ENCODE data around the gene TXLNG.

TXLNG gene

DNA sequence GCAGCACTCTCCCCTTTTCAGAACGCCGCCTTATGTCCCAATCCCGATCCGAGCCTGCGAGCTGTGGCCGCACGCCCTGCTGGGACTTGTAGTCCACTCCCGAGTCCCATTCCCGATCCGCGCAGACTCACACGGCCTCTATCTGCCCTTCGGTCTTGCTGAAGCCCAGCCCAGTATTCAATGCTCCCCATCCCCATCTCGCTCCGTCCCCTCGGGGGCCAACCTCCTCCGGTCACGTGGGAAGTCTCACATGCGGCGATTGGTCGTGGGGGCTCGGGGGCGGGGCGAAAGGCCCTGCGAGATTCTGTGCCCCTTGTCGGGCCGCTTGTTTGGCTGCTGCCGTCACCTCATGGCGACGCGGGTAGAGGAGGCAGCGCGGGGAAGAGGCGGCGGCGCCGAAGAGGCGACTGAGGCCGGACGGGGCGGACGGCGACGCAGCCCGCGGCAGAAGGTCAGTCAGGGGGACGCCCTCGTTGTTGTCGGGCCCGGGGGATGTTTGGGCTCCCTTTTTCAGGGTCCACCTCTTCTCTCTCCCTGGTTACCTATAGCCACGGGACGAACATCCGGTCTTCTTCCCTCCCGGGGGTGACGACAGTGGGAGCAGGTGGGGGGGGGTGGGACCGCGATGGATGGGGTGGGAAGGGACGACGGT, at the start of gene TXLNG:
Gene TXLNG (plus strand): TSS at position 328 of the 652 bp plus-strand sequence. CDS start 22 bp downstream, at position 350.
- TF ChIP-seq GATA3 (IDR thresholded peaks at IDR 0.05; ENCODE audit: low read depth, low read length) (no peak), GATA2 (IDR thresholded peaks at IDR 0.05; ENCODE audit: low read depth, low read length) (no peak)

DNA sequence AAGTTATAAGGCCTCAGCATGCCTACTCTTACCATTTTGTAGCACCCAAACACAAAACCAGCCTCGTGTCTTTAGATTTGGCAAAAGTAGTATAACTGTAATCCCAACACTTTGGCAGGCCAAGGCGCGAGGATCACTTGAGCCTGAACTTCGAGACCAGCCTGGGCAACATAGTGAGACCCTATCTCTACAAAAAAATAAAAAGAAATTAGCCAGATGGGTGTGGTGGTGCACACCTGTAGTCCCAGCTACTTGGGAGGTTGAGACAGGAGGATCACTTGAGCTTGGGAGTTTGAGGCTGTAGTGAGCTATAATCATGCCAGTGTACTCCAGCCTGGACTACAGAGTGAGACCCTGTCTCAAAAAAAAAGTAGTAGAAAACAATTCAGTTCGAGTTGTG, 49.2 kb upstream of the TXLNG start:
- TF ChIP-seq GATA2 (IDR thresholded peaks at IDR 0.05; ENCODE audit: low read depth, low read length) (no peak), GATA3 (IDR thresholded peaks at IDR 0.05; ENCODE audit: low read depth, low read length) (no peak)

DNA sequence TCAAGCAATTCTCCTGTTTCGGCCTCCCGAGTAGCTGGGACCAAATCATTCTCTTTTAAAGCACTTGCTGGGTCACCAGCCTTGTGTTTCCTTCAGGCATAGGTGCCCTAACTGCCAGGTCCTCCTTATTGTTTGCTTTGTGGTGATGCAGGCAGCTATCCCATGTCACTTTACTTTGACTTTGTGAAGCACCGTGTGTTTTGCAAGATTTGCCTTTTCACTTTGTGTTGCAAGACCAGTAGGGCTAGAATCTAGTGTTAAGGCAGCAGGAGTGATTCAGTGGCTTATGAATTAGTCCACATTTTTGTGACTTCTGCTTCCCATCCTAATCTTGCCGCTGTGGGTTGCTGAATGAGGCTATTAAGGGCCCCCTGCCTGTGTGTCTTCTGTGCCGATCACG, 46.7 kb upstream of the TXLNG start:
- TF ChIP-seq GATA2 (IDR thresholded peaks at IDR 0.05; ENCODE audit: low read depth, low read length): no peak
- TF ChIP-seq GATA3 (IDR thresholded peaks at IDR 0.05; ENCODE audit: low read depth, low read length): no peak

DNA sequence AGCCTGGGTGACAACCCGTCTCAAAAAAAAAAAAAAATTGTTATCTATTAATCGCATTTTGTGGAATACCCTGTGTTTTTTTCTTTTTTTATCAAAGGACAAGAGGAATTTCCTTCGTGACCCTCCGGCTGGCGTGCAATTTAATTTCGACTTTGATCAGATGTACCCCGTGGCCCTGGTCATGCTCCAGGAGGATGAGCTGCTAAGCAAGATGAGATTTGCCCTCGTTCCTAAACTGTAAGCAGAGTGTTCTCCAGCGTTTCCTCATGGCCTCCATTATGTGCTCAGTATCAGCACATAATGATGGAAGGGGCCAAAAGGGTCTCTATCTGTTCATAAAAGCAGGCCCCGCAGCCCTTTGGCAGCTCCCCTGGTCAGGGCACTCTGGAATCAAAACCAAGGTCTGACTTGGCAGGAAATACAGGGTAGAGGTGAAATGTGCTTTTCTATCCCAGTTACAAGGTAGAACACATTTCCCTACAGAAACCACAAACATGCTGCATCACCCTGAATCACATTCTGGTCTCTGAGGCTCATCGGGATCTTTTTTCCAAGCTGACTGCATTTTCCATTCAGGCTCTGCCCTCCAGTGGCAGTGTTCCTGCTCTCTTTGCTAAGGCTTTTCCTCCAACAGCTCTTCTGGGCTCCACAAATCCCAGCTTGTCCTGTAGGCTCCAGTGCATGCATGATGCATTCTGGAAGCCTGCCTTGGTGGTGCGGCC, 42.5 kb upstream of the TXLNG start:
- TF ChIP-seq GATA2 (IDR thresholded peaks at IDR 0.05; ENCODE audit: low read depth, low read length) (no peak), GATA3 (IDR thresholded peaks at IDR 0.05; ENCODE audit: low read depth, low read length) (no peak)

DNA sequence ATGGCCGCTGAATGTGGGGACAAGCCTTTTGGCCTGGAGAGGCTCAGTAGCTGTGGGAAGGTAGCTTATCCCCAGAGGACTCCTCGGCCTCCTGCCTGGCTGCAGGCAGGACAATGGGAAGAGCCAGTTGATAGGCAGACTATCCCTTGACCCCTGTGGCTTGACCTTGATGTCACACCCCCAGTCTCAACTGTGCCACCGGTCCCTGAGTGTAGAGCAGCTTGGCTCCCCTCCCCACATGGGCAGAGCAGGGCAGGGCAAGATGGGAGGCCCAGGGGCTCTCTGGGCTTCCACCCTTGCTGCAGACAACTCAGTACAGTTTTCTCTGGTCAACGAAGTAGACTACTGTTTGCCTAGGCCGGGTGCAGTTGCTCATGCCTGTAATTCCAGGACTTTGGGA, 41.2 kb upstream of the TXLNG start:
- TF ChIP-seq GATA2 (IDR thresholded peaks at IDR 0.05; ENCODE audit: low read depth, low read length) (no peak), GATA3 (IDR thresholded peaks at IDR 0.05; ENCODE audit: low read depth, low read length) (no peak)

DNA sequence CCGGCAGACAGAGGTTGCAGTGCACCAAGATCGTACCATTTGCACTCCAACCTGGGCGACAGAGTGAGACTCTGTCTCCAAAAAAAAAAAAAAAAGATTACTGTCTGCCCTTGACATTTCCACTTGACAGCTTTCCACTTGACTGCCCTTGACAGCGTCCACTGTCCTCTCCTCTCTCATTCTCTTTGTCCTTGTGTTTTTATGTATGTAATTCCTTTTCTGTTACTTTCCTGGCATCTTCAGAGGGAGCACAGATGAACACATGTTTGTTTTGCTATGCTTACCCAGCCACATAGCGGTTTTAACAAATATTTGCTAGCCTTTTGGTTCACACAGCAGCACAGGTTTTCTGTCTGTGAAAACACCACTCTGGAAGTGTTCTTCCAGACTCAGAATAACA, 40.6 kb upstream of the TXLNG start:
- TF ChIP-seq GATA3 (IDR thresholded peaks at IDR 0.05; ENCODE audit: low read depth, low read length): no peak
- TF ChIP-seq GATA2 (IDR thresholded peaks at IDR 0.05; ENCODE audit: low read depth, low read length): no peak

DNA sequence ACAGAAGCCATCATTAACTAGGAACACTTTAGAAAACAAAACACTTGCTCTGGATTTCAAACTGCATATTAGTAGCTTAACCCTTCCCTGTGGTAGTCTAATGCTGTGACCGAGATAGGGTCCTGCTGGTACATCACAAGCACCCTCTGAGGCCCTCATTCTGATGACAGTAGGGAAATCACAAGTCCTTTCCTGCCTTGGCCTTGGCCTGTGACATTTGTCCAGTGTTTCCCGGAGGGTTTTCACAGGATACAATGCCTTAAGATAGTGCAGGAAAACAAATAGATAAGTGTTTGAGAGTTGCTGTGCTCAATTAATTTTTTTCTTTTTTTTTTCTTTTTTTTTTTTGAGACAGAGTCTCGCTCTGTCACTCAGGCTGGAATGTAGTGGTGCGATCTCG, 37.8 kb upstream of the TXLNG start:
- TF ChIP-seq GATA2 (IDR thresholded peaks at IDR 0.05; ENCODE audit: low read depth, low read length): no peak
- no peak for TF ChIP-seq GATA3 (IDR thresholded peaks at IDR 0.05; ENCODE audit: low read depth, low read length)

DNA sequence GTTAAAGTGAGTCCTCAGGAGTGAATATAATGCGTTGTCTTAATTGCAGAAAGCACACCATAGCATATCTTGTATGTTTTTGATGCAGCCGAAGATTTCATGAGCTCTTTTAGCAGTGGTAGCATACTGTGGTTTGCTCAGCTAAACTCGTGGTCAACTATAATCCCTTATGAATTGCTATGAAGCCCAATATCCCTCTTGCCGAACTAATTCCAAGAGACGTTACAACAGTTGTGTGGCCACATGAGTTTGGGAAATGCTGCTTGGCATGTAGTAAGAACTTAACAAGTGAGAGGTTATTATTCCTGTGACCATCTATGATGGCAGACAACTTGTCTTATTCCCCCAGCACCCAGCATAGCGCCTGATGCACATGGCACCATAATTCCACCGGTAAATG, 36.1 kb upstream of the TXLNG start:
- TF ChIP-seq GATA3 (IDR thresholded peaks at IDR 0.05; ENCODE audit: low read depth, low read length): no peak
- no peak for TF ChIP-seq GATA2 (IDR thresholded peaks at IDR 0.05; ENCODE audit: low read depth, low read length)

DNA sequence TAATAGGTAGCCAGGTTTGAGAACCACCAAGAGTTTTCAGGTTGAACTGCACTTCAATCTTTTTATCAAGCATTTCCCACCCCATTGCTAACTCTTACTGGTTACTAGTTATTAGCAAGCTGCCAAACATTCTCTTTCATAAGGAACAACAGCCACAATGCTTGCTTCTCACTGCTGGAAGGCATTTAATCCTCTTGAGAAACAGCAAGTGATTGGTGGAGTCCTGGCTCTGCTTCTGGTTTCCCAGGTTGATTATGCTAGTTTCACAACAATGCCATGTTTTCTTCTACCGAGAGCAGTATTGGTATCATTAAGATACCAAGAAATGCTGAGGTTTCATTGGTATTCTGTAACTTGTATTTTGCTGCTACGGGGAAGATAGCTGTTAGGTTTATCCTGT, 32.2 kb upstream of the TXLNG start:
- TF ChIP-seq GATA2 (IDR thresholded peaks at IDR 0.05; ENCODE audit: low read depth, low read length) (no peak), GATA3 (IDR thresholded peaks at IDR 0.05; ENCODE audit: low read depth, low read length) (no peak)

DNA sequence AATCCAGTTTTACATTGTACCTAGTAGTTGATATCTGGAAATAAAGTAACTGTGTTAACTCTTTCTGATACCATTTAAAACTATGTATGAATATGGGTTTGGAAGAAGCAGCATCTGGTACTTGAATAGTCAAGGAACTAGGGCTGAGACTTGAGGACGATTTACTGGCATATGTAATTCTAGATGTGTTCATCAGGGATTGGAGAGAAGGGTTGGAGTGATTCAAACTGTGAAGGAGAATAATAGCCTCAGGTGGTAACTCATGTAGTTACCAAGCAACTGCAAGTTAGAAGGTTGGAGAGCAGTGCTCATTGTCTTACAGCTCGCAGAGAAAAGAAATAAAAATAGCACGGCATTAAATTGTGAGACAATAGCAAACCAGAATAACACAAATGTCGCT, 29.5 kb upstream of the TXLNG start:
- TF ChIP-seq GATA3 (IDR thresholded peaks at IDR 0.05; ENCODE audit: low read depth, low read length) (no peak), GATA2 (IDR thresholded peaks at IDR 0.05; ENCODE audit: low read depth, low read length) (no peak)

DNA sequence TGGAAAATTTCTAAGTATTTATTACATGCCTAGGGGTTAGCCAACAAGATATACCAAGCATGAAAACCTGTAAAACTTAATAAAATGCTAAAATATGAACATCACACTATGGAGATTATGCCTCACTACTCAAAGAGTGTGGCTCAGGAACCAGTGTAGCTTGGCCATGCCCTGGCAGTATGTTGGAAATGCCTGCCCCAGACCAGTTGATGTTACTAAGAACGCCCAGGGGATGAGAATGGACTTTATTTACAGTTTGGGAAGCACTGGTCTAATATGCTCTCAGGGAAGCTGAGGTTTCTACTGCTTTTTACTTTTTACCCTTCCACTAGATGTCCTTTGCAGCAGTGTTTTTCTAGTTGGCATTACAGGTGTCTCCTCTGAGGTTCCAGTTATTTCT, 23.7 kb upstream of the TXLNG start:
- no peak for TF ChIP-seq GATA3 (IDR thresholded peaks at IDR 0.05; ENCODE audit: low read depth, low read length)
- no peak for TF ChIP-seq GATA2 (IDR thresholded peaks at IDR 0.05; ENCODE audit: low read depth, low read length)

DNA sequence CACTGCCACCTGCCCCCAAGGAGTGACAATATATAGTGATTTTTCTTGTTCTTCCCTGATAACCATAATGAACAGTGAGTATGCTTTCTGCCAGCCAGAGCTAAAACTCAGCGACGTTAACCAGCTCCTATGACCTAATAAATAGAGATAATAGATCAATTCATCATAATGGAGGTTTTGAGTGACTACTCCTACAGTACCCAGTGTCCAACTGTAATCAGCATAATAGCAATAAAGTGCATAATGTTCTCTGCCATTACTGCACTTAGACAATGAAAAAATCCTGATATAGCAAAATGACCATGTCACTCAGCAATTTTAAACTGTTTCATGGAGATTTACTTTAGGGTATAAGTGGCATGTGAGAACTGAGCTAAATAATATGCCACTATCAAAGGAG, 20.7 kb upstream of the TXLNG start:
- TF ChIP-seq GATA3 (IDR thresholded peaks at IDR 0.05; ENCODE audit: low read depth, low read length) (no peak), GATA2 (IDR thresholded peaks at IDR 0.05; ENCODE audit: low read depth, low read length) (no peak)

DNA sequence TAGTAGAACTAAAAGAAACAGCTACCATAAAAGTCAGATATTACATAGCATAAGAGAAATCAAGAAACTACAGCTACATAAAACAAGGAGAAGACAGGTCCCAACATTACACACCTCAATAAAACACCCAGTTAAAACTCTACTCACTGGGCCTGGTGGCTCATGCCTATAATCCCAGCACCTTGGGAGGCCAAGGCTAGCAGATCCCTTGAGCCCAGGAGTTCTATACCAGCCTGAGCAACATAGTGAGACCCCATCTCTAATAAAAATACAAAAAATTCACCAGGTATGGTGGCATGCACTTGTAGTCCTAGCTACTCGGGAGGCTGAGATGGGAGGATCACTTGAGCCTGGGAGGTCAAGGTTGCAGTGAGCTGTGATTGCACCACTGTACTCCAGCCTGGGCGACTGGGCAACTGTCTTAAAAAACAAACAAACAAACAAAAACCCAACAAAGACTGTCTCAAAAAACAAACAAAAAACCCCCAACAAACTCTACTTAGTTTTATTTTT, 15.2 kb upstream of the TXLNG start:
- TF ChIP-seq GATA3 (IDR thresholded peaks at IDR 0.05; ENCODE audit: low read depth, low read length) (no peak), GATA2 (IDR thresholded peaks at IDR 0.05; ENCODE audit: low read depth, low read length) (no peak)

DNA sequence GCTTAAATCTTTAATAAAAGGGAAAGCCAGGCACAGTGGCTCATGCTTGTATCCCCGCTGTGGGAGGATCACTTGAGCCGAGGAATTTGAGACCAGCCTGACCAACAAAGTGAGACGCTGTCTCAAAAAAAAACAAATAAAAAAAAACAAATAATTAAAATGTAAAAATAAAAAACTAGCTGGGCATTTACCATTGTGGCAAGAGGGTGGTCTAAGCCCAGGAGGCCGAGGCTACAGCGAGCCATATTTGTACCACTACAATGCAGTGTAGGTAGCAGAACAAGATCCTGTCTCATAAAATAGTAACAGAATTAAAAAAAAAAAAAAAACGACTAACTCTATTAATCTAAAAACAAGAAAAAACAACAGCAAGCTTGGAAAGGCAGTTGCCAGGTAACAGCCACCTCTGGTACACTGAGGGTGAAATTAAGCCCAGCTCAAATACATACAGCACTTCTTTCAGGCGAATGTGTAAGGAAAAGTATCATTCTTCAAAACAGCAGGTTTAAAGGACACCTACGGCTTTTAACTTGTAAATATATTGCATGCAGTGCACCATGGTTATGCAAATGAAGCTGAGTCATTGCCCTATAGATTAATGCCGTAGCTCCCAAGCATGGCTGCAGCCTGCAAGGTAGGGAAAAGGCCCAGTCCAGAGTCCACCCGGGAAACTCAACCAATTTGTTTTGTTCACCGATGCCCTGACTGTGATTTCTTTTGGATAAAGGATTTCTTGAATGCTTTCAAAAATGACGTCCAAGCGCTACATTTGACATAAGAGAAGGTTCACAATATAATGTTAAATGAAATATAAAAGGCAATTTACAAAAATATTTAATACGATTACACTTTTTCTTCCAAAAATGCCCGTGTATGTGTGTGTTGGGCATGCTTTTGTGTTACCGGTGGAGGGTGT, 14.5 kb upstream of the TXLNG start:
- TF ChIP-seq GATA2 (IDR thresholded peaks at IDR 0.05; ENCODE audit: low read depth, low read length): no peak
- no peak for TF ChIP-seq GATA3 (IDR thresholded peaks at IDR 0.05; ENCODE audit: low read depth, low read length)
